Measurements from ENCODE around the gene DNM3. TPM values are rescaled to one million over a fixed set of nuclear protein-coding genes. Genes with fewer than 3 reads are reported as not detected.

DNM3 gene
- total RNA-seq, 2 experiments from 2014 or later = 1.6 to 1.8 TPM

DNA sequence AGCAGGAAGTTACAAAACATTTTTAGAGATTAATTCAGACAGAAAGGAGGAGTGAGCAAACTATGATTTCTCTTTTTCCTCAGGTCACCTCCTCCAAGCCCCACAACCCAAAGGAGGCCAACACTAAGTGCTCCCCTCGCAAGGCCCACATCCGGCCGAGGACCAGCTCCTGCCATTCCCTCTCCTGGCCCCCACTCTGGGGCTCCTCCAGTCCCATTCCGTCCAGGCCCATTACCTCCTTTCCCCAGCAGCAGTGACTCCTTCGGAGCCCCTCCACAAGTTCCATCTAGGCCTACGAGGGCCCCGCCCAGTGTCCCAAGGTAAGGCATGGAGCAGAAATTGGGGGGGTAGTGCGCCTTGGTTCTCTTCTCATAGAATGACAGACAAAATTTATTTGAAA, 547.2 kb downstream of the DNM3 start:
- no peaks in the 10 kb centered on the region for H3K27me3 Mint-ChIP-seq
- no peak for TF ChIP-seq CTCF (IDR thresholded peaks at IDR 0.05)
- no peak for DNase-seq
- H3K36me3 ChIP-seq (ENCODE audit: insufficient read depth, low read length) = no peaks in the 10 kb centered on the region
- POLR2A ChIA-PET = interaction anchor here (1.2 kb wide), 1 partner anchor 29 kb away, joined by 3 read pairs; no protein-coding TSS in a partner anchor
- H3K27ac Mint-ChIP-seq = no peak overlapping the region
- no peaks in the 10 kb centered on the region for H3K9me3 ChIP-seq (ENCODE audit: control insufficient read depth in 1 of 2, insufficient read depth in 1 of 2, low read length in 2 of 2)
- CTCF ChIA-PET = no interaction called here
- no peaks in the 10 kb centered on the region for H3K9me3 Mint-ChIP-seq
- H3K4me3 Mint-ChIP-seq = no peak overlapping the region
- H3K27ac ChIP-seq (ENCODE audit: low read depth in 1 of 2, low read length in 2 of 2) = no peak overlapping the region
- ATAC-seq (ENCODE audit: poor library complexity) = no peak
- H3K4me1 Mint-ChIP-seq (ENCODE audit: low read depth) = peaks cover 29% of the 10 kb centered on the region
- H3K27me3 ChIP-seq (ENCODE audit: control insufficient read depth in 1 of 2, insufficient read depth in 2 of 2, low read length in 2 of 2) = no peaks in the 10 kb centered on the region
- H3K4me3 ChIP-seq (ENCODE audit: low read length) = no peak overlapping the region
- H3K36me3 Mint-ChIP-seq (ENCODE audit: low read depth) = no peaks in the 10 kb centered on the region
- H3K4me1 ChIP-seq (ENCODE audit: insufficient read depth, low read length) = peaks cover 10% of the 10 kb centered on the region
- intact Hi-C loops (cut with DNase I, micrococcal nuclease) = no loop called here

- no peak for ATAC-seq (ENCODE audit: poor library complexity)
- H3K27me3 Mint-ChIP-seq = no peaks in the 10 kb centered on the region
- no peaks in the 10 kb centered on the region for H3K36me3 Mint-ChIP-seq (ENCODE audit: low read depth)
- H3K9me3 Mint-ChIP-seq = no peaks in the 10 kb centered on the region
- H3K27ac Mint-ChIP-seq = peak overlapping the region; percentile 40
- no peak for DNase-seq
- CTCF ChIA-PET = no interaction called here
- TF ChIP-seq CTCF (IDR thresholded peaks at IDR 0.05) = no peak
- peaks cover 42% of the 10 kb centered on the region for H3K4me1 Mint-ChIP-seq (ENCODE audit: low read depth)
- Histone ChIP-seq H3K4me3 (ENCODE audit: low read length) (no peak overlapping the region), H3K27ac (ENCODE audit: low read depth in 1 of 2, low read length in 2 of 2) (no peak overlapping the region), H3K9me3 (ENCODE audit: control insufficient read depth in 1 of 2, insufficient read depth in 1 of 2, low read length in 2 of 2) (no peaks in the 10 kb centered on the region), H3K27me3 (ENCODE audit: control insufficient read depth in 1 of 2, insufficient read depth in 2 of 2, low read length in 2 of 2) (no peaks in the 10 kb centered on the region), H3K4me1 (ENCODE audit: insufficient read depth, low read length) (peaks cover 23% of the 10 kb centered on the region), H3K36me3 (ENCODE audit: insufficient read depth, low read length) (no peaks in the 10 kb centered on the region)
- POLR2A ChIA-PET = no interaction called here
- no peak overlapping the region for H3K4me3 Mint-ChIP-seq
- intact Hi-C loops (cut with DNase I, micrococcal nuclease) = loop anchor here in 1 of 2 experiments (10.0 kb wide), 1 partner anchor 605 kb away; the partner anchor contains the start of gene METTL13
Observed at GRCh38 chr1:172390301-172390682, 549.0 kb downstream of the DNM3 start.

DNA sequence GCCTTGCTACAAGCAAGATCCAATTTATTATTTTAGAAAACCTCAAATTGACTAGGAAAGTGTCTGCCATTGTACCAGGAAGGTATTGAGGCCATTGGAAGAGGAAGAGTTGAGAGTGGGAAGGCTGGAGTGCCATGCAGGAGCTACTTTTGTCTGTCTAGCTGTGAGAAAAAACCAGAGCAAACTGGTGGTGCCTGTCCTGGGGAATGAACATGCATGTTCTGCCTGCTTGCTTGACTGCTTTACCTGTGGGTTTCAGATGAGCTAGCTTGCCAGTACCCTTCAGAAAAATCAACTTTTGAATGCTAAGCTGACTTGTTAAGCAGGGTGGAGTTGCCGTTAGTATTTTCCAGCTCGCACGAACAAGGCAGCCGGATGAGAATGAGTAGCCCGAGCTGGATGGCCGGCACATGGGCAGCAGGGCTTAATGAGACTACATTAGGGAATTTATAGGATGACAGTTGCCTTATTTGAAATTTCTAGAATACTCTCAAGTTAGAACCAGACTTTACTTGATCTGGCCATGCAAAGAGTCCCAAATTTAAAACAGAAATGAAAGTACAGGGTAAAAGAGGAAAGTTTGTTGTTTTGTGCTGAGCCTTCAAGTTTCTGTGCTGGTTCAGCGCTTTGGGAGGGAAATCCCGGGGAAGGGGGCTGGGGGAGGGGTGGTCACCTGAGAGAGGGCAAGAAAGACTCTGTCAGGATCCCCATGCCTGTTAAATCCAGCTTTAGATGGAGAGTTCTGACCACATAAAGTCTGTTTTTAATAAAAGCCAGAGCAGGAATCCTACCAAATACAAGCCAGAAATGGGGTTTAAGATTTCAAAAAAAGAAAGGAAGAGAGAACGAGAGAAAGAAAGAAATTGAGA, 549.6 kb downstream of the DNM3 start:
- ChIA-PET CTCF (no interaction called here), POLR2A (interaction anchor here (1.3 to 1.4 kb wide), 2 partner anchors 9 to 36 kb away, joined by 3 to 4 read pairs; no protein-coding TSS in a partner anchor)
- Histone ChIP-seq H3K36me3 (ENCODE audit: insufficient read depth, low read length) (no peaks in the 10 kb centered on the region), H3K4me3 (ENCODE audit: low read length) (no peak overlapping the region), H3K27ac (ENCODE audit: low read depth in 1 of 2, low read length in 2 of 2) (no peak overlapping the region), H3K27me3 (ENCODE audit: control insufficient read depth in 1 of 2, insufficient read depth in 2 of 2, low read length in 2 of 2) (no peaks in the 10 kb centered on the region), H3K9me3 (ENCODE audit: control insufficient read depth in 1 of 2, insufficient read depth in 1 of 2, low read length in 2 of 2) (no peaks in the 10 kb centered on the region), H3K4me1 (ENCODE audit: insufficient read depth, low read length) (peaks cover 24% of the 10 kb centered on the region)
- no peaks in the 10 kb centered on the region for H3K27me3 Mint-ChIP-seq
- H3K36me3 Mint-ChIP-seq (ENCODE audit: low read depth) = no peaks in the 10 kb centered on the region
- intact Hi-C loops (cut with DNase I, micrococcal nuclease) = loop anchor here in 1 of 2 experiments (10.0 kb wide), 1 partner anchor 606 kb away; the partner anchor contains the start of gene METTL13
- TF ChIP-seq CTCF (IDR thresholded peaks at IDR 0.05) = no peak
- ATAC-seq (ENCODE audit: poor library complexity) = no peak
- peaks cover 48% of the 10 kb centered on the region for H3K4me1 Mint-ChIP-seq (ENCODE audit: low read depth)
- H3K4me3 Mint-ChIP-seq = no peak overlapping the region
- peak overlapping the region; percentile 40 for H3K27ac Mint-ChIP-seq
- H3K9me3 Mint-ChIP-seq = no peaks in the 10 kb centered on the region
- DNase-seq = no peak

All from CD4-positive, alpha-beta T cell (primary cell).